WTC11 (cell line): ENCODE results near the gene CCM2. TPM values are rescaled to one million over a fixed set of nuclear protein-coding genes. Genes with fewer than 3 reads are reported as not detected.

Experiments used
- ATAC-seq: fragments of 200-7000 bp; cut with Tn5 transposase; 2 replicates; pipeline ENCODE4 v1.10.0; 2021; ENCODE audit warnings: mild to moderate bottlenecking, moderate library complexity
- CTCF ChIA-PET: fragments of 300-600 bp; sonication (Branson Sonifier 250); formaldehyde crosslinking; loops from one replicate; lab custom pipeline; 2021; ENCODE audit warnings: antibody characterized with exemption; lab: Charles Lee
- POLR2A ChIA-PET: fragments of 350-600 bp; sonication (Branson Sonifier 250); formaldehyde crosslinking; loops from one replicate; lab custom pipeline; 2021; ENCODE audit warnings: antibody characterized with exemption; lab: Charles Lee
- DNase-seq: peaks from one replicate; pipeline ENCODE4 v3.0.0; 2021; ENCODE audit warnings: low spot score
- H3K27ac Mint-ChIP-seq: 2 replicates; pipeline ENCODE4 v1.8.0; 2021; ENCODE audit warnings: mixed read lengths
- H3K27me3 Mint-ChIP-seq: 2 replicates; pipeline ENCODE4 v1.8.0; 2021; ENCODE audit warnings: low read depth, mild to moderate bottlenecking, moderate library complexity, mixed read lengths
- H3K36me3 Mint-ChIP-seq: 2 replicates; pipeline ENCODE4 v1.8.0; 2021; ENCODE audit warnings: mixed read lengths
- H3K4me1 Mint-ChIP-seq: 2 replicates; pipeline ENCODE4 v1.8.0; 2022; ENCODE audit warnings: mixed read lengths
- H3K4me3 Mint-ChIP-seq: 2 replicates; pipeline ENCODE4 v1.8.0; 2021; ENCODE audit warnings: mild to moderate bottlenecking, moderate library complexity, mixed read lengths
- H3K9me3 Mint-ChIP-seq: 2 replicates; pipeline ENCODE4 v1.8.0; 2021; ENCODE audit warnings: mixed read lengths
- ERG ChIP-seq: fragments of 250-450 bp; sonication (Bioruptor Pico); IDR thresholded peaks from 2 replicates; pipeline ENCODE4 v1.8.0; 2021; ENCODE audit warnings: mild to moderate bottlenecking
- ESRRA ChIP-seq: sonication (generic); formaldehyde crosslinking; IDR thresholded peaks from 2 replicates; pipeline ENCODE4 v1.8.1; 2022; ENCODE audit warnings: mild to moderate bottlenecking, missing genetic modification reagents, borderline replicate concordance
- FOXP4 ChIP-seq: sonication (generic); formaldehyde crosslinking; IDR thresholded peaks from 2 replicates; pipeline ENCODE4 v1.8.0; 2022; ENCODE audit warnings: mild to moderate bottlenecking, missing genetic modification reagents
- HMGA2 ChIP-seq: fragments of 250-450 bp; sonication (Bioruptor Pico); IDR thresholded peaks from 2 replicates; pipeline ENCODE4 v1.4.0; 2021; ENCODE audit warnings: mild to moderate bottlenecking, moderate library complexity
- IRF2 ChIP-seq: sonication (generic); formaldehyde crosslinking; IDR thresholded peaks from 2 replicates; pipeline ENCODE4 v1.8.0; 2022; ENCODE audit warnings: low read depth, missing genetic modification reagents, borderline replicate concordance
- JUN ChIP-seq: sonication (generic); formaldehyde crosslinking; IDR thresholded peaks from 2 replicates; pipeline ENCODE4 v1.8.0; 2023; ENCODE audit warnings: mild to moderate bottlenecking, missing genetic modification reagents
- MLX ChIP-seq: sonication (generic); formaldehyde crosslinking; IDR thresholded peaks from 2 replicates; pipeline ENCODE4 v1.8.1; 2023; ENCODE audit warnings: mild to moderate bottlenecking, missing genetic modification reagents, moderate library complexity
- MXD4 ChIP-seq: fragments of 250-450 bp; sonication (Bioruptor Pico); IDR thresholded peaks from 2 replicates; pipeline ENCODE4 v1.8.0; 2021; ENCODE audit warnings: mild to moderate bottlenecking, moderate library complexity, borderline replicate concordance
- NFYB ChIP-seq: sonication (generic); formaldehyde crosslinking; conservative IDR thresholded peaks from 2 replicates; pipeline ENCODE4 v1.8.0; 2022; ENCODE audit warnings: low read depth, missing genetic modification reagents
- OVOL2 ChIP-seq: fragments of 250-450 bp; sonication (Bioruptor Pico); IDR thresholded peaks from 2 replicates; pipeline ENCODE4 v1.9.0; 2021; ENCODE audit warnings: mild to moderate bottlenecking, borderline replicate concordance
- PREB ChIP-seq: sonication (generic); formaldehyde crosslinking; IDR thresholded peaks from 2 replicates; pipeline ENCODE4 v1.8.1; 2022; ENCODE audit warnings: mild to moderate bottlenecking, missing genetic modification reagents, moderate library complexity, borderline replicate concordance
- RELA ChIP-seq: sonication (generic); formaldehyde crosslinking; IDR thresholded peaks from 2 replicates; pipeline ENCODE4 v1.8.1; 2022; ENCODE audit warnings: missing genetic modification reagents, mild to moderate bottlenecking, borderline replicate concordance
- STAT6 ChIP-seq: sonication (generic); formaldehyde crosslinking; conservative IDR thresholded peaks from 2 replicates; pipeline ENCODE4 v1.8.1; 2023; ENCODE audit warnings: mild to moderate bottlenecking, low read depth, missing genetic modification reagents, moderate library complexity
- TEAD1 ChIP-seq: sonication (generic); formaldehyde crosslinking; IDR thresholded peaks from 2 replicates; pipeline ENCODE4 v1.8.0; 2022; ENCODE audit warnings: mild to moderate bottlenecking, missing genetic modification reagents
- USF1 ChIP-seq: sonication (generic); formaldehyde crosslinking; IDR thresholded peaks from 2 replicates; pipeline ENCODE4 v1.8.0; 2022; ENCODE audit warnings: mild to moderate bottlenecking, missing genetic modification reagents
- ZBTB21 ChIP-seq: sonication (generic); formaldehyde crosslinking; IDR thresholded peaks from 2 replicates; pipeline ENCODE4 v1.8.1; 2023; ENCODE audit warnings: mild to moderate bottlenecking, missing genetic modification reagents, borderline replicate concordance
- ZMAT4 ChIP-seq: fragments of 250-450 bp; sonication (Bioruptor Pico); IDR thresholded peaks from 2 replicates; pipeline ENCODE4 v1.9.0; 2021; ENCODE audit warnings: mild to moderate bottlenecking
- ZNF232 ChIP-seq: sonication (generic); formaldehyde crosslinking; IDR thresholded peaks from 2 replicates; pipeline ENCODE4 v1.8.0; 2022; ENCODE audit warnings: mild to moderate bottlenecking, missing genetic modification reagents
- ZNF263 ChIP-seq: sonication (generic); formaldehyde crosslinking; IDR thresholded peaks from 2 replicates; pipeline ENCODE4 v1.8.1; 2022; ENCODE audit warnings: low read depth, mild to moderate bottlenecking, moderate library complexity, missing genetic modification reagents
- ZNF396 ChIP-seq: fragments of 250-450 bp; sonication (Bioruptor Pico); IDR thresholded peaks from 2 replicates; pipeline ENCODE4 v1.8.0; 2021; ENCODE audit warnings: mild to moderate bottlenecking, moderate library complexity, borderline replicate concordance
- total RNA-seq: library from RNA; stranded (reverse); gene quantifications from 3 replicates; pipeline ENCODE4 v1.2.3, GENCODE V29; 2021

The CCM2 gene
- total RNA-seq, 1 experiment from 2014 or later: 32.7 TPM

- POLR2A ChIA-PET: no interaction called here
- CTCF ChIA-PET: interaction anchor here (0.5 to 1.5 kb wide), 2 partner anchors 17 to 119 kb away, joined by 3 to 6 read pairs; no protein-coding TSS in a partner anchor
- Mint-ChIP-seq H3K27ac (no peak overlapping the region), H3K4me3 (no peak overlapping the region), H3K9me3 (no peaks in the 10 kb centered on the region), H3K27me3 (peaks cover 21% of the 10 kb centered on the region), H3K4me1 (peaks cover 8% of the 10 kb centered on the region), H3K36me3 (no peaks in the 10 kb centered on the region)
- DNase-seq (no peak), ATAC-seq (no peak)
- no peak for TF ChIP-seq TEAD1
- no peak for TF ChIP-seq ZMAT4
- no peak for TF ChIP-seq ESRRA (CRISPR knock-in tag)
- TF ChIP-seq HMGA2 (CRISPR knock-in tag): no peak
- TF ChIP-seq JUN: no peak
These were observed 118.9 kb downstream of the CCM2 start for GRCh38 chr7:45118889-45119331.

- Mint-ChIP-seq H3K27ac (no peak overlapping the region), H3K4me1 (peaks cover 12% of the 10 kb centered on the region), H3K27me3 (peaks cover 17% of the 10 kb centered on the region), H3K36me3 (no peaks in the 10 kb centered on the region), H3K4me3 (no peak overlapping the region), H3K9me3 (no peaks in the 10 kb centered on the region)
- DNase-seq (no peak), ATAC-seq (no peak)
- TF ChIP-seq FOXP4 (CRISPR knock-in tag): no peak
- no peak for TF ChIP-seq ESRRA (CRISPR knock-in tag)
- no peak for TF ChIP-seq IRF2 (CRISPR knock-in tag)
- TF ChIP-seq OVOL2 (CRISPR knock-in tag): no peak
- TF ChIP-seq USF1: no peak
- TF ChIP-seq ERG (CRISPR knock-in tag): no peak
- no peak for TF ChIP-seq PREB
- TF ChIP-seq RELA: no peak
- TF ChIP-seq ZNF263 (CRISPR knock-in tag): no peak
- no peak for TF ChIP-seq ZNF396 (CRISPR knock-in tag)
- TF ChIP-seq MXD4 (CRISPR knock-in tag): no peak
- no peak for TF ChIP-seq STAT6 (CRISPR knock-in tag)
- no peak for TF ChIP-seq MLX
- TF ChIP-seq NFYB: no peak
- no peak for TF ChIP-seq ZNF232 (CRISPR knock-in tag)
- TF ChIP-seq ZBTB21 (CRISPR knock-in tag): no peak
- POLR2A ChIA-PET: no interaction called here
- CTCF ChIA-PET: interaction anchor here (1.5 kb wide), 1 partner anchor 17 kb away, joined by 6 read pairs; no protein-coding TSS in a partner anchor
These were observed 119.5 kb downstream of the CCM2 start for GRCh38 chr7:45119550-45119949.
